22Rv1 (cell line): ENCODE data around the gene RAMACL.

Source experiments
- CTCF ChIP-seq: fragments of 450-650 bp; IDR thresholded peaks from 2 replicates; pipeline ENCODE4 v1.5.1; 2017; ENCODE audit warnings: mild to moderate bottlenecking
- ZFX ChIP-seq: fragments of 450-650 bp; IDR thresholded peaks from 2 replicates; pipeline ENCODE4 v1.6.1; 2017; ENCODE audit warnings: antibody characterized with exemption, borderline replicate concordance

GRCh38 chr6:166540631-166541331 lies 45.7 kb downstream of the RAMACL start:
- no peak for TF ChIP-seq CTCF
- no peak for TF ChIP-seq ZFX
